ENCODE data around the gene AGPAT2.

The AGPAT2 gene

DNA sequence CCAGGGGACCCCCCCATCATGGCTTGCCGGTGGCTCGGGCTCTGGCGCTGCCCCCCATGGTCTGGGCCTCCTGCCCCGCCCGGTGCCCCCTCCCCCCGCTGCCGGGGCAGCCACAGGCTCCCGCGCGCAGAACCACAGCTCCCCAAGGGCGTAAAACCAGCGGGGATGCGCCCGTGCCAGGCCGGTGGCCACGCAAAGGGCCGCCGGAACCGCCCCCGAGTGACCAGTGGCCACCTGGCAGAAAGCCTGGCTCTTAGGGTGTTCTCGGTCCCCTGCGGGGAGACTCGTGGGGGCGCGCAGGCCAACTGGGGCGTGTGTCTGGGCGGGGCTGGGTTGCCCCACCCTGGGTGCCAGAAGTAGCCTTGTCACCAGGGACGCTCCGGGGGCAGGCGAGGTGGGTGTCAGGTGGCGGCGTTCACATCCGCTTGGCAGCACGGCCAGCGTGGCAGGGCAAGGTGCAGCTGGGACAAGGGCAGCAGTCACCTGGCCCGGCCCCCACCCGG lies 515 bp upstream of the AGPAT2 start:
- DNase-seq (ENCODE audit: low read depth in 2 of 2), result no peak

DNA sequence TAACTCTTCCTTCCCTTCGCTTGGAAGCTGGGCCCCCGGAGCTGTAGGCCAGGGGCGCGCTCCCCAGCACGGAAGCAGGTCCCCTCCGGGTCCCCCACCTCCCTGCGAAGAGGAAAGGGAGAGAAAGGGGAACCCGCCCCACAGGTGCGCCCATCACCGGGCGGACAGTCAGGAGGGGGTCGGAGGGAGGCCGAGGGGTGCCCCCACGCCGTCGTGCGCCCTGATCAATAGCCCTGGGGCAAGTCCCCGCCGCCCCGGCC lies 793 bp downstream of the AGPAT2 start:
- no peak for DNase-seq (ENCODE audit: low read depth in 2 of 2)

DNA sequence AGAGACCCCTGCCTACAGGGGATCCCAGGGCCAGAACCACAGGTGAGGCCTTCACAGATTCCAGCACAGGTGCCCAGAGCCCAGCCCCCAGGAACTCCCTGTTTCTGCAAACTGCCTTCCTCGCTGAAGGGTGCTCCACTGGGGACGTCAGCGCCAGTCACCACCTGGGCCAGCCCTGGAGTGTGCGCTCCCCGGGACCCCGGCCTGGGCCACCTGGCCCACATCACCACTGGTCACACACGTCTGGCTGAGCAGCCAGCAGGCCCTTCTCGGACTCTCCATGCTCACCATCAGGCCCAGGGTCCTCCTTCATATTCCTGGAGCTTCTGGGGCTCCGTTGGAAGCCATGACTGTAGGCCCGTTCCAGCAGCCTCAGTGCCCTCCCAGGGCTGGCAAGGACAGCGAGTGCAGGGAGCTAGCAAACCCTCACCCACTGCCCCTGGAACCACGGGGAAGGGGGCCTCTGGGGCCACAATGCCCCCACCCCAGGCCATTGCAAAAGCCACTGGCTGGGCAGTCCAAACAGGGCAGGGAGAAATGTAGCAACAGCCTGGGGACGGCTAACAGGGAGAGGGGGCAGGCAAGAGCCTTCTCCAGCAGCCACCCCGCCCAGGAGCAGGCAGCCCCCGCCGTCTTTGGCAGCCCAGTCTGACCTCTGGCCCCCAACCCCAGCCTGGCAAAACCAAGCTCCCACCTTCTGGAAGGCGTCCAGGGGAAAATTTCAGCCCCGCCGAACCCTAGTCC lies 1.3 kb downstream of the AGPAT2 start:
- DNase-seq (ENCODE audit: low read depth in 2 of 2), result no peak

DNA sequence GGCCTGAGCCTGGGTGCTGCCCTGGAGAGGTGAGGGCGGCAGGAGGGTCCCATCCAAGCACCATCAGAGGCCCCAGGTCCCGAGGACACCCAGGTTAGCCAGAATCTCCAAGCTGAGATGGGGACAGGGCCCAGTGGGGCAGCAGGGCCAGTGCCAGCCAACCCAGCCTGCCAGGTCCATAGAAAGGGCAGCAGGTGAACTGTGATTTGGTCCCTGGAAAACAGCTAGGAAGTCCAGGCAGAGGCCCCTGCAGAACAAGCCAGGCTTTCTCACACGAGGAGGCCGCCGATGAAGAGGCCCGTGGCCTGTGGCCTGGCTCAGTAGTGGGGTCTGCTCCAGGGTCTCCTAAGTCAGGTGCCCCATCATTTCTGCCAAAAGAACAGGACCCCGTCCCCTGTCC lies 2.0 kb downstream of the AGPAT2 start:
- no peak for DNase-seq (ENCODE audit: low read depth in 2 of 2)

DNA sequence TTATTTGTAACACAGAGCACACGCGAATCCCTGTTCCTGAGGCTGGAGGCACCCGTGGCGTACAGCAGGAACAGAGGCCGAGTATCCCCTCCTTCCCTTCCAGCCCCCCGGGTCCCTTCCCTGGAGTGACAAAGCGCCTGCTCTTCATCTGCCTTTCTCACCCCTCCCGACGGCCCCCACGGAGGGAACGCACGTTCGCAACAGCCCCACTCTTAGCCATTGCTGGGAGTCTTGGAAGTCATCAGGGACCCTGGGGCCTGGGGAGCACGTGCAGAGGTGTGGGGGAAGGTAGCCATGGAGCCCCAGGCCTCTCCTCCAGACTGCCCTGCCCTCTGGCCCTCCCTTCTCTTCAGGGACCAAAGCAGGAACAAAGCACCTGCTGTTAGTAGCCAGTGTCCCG lies 2.5 kb downstream of the AGPAT2 start:
- no peak for DNase-seq (ENCODE audit: low read depth in 2 of 2)

DNA sequence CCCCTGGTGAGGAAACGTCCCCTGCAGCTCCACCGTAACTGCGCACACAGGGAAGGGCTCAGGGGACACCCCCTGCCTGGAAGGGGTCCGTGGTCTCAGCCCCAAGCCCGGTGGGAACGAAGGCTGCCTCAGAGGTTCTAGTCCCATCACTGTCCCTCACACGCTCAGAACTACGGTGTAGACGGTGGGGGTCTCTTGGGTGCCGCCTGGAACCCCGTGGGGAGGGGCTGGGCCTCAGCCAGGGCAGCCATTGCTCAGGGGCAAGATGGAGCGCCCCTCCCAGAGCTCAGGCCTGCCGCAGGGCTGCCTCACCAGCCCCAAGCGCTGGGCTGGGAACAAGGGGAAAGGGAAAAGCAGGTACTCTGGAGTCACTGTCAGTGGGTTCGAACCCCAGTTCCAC lies 2.9 kb downstream of the AGPAT2 start:
- no peak for DNase-seq (ENCODE audit: low read depth in 2 of 2)

DNA sequence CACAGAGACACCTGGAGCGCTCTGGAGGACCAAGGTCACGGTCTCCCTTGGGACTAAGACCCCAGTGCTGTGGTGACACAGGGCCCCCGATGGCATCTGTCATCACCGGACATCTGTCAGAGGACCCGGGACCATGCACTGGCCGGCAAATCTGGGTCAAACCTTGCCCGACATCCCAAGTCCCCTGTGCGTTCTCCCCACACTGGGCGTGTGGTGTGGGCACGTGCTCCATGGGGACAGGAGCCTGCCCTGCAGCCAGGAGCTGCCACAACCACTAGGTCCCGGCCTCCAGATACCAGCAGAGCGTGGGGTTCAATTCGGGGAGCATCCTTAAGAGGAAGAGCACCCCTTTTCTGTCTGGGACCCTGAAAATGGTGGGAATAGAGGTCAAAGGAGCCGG lies 3.5 kb downstream of the AGPAT2 start:
- DNase-seq (ENCODE audit: low read depth in 2 of 2), result no peak

DNA sequence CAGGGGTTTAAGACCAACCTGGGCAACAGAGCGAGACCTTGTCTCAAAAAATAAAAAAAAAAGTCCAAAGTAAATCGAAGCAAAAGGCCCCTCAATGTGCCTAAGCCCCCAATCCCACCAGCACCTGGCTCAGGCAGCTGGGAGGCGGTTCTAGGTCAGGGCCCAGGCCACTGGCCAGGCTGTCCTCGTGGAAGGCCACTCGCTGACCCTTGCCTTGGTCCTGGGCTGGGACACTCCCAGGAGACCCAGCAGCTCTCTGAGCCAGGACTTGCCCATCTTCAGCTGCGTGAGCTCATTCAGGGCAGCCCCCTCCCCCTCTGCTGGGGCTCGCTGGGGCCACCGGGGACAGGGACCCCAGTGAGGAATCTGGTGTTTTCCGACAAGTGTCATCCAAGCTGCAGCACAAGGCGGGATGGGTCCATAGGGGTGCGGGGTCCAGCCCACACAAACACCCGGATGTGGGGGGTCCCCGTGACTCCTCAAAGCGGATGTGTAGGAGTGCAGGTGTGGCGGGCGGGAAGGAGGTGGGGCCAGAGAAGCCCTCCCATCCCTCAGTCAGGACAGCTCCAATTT lies 4.0 kb downstream of the AGPAT2 start:
- no peak for DNase-seq (ENCODE audit: low read depth in 2 of 2)

DNA sequence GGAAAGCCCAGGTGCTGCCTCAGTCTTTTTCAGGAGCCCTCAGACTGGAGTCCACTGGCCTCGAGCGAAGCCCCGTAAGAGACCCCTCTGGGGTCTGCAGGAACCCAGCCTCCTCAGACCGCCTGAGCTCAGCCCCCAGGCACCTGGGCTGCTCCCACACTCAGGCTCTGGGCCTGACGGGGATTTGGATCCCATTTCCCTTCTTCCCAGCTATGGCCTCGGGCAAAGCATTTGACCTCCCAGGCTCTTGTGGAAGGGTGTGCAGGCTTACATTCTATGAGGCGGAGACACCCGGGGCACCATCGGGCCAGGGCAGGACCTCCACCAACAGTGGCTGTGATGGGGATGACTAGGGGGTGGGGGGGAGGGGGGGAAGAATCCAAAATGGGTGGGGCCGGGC lies 4.5 kb downstream of the AGPAT2 start:
- no peak for DNase-seq (ENCODE audit: low read depth in 2 of 2)

DNA sequence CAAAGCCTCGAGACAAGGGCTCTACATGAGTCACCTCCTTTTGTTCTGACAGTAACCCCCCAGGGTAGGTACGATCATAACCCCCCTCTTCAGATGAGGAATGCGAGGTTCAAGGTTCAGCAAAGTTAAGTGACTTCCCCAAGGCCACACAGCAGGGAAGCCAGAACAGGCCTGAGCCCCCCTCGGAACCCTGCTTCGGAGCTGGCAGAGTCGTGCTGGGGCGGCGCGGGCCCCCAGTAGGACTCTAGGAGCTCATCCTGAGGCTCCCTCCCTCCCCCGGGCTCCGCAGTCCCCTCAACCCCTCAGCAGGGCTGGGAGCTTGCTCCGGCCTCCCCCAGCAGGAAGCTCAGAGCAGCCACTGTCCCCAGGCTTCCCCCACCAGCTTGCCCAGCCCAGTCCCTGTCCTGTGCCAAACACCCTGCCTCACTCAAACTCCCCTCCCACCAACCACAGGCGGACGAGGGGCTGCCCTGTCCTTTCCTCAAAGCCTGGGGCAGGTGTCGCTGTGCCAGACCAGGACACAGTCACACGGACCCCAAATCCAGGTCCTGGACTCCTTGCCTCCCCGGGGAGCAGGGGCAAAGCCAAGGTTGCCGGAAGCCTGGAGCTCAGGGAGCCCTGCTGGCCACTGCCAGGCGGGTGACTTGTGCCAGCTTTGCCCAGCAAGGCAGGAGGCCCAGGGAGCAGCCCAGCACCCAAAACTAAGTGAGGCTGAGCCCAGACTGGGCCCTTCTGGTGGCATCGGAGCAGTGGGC lies 5.1 kb downstream of the AGPAT2 start:
- no peak for DNase-seq (ENCODE audit: low read depth in 2 of 2)

DNA sequence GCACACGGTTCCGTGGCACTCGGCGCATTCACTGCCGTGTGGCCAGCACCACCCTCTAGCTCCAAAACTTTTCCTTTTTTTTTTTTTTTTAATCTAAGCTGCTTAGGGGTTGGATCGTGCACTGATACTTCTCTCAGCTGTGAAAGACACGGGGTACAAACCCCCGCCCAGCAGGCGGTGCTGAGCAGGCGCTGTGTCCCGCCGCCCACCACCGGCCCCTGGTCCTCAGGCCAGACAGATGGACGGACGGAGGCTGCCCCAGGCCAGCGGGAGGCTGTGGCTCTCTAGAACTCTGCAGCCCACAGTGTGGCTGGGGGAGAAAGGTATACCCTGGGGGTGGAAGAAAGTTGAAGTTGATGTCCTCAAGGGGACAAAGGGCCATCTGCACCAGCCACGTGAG lies 6.2 kb downstream of the AGPAT2 start:
- DNase-seq (ENCODE audit: low read depth in 2 of 2), result no peak

DNA sequence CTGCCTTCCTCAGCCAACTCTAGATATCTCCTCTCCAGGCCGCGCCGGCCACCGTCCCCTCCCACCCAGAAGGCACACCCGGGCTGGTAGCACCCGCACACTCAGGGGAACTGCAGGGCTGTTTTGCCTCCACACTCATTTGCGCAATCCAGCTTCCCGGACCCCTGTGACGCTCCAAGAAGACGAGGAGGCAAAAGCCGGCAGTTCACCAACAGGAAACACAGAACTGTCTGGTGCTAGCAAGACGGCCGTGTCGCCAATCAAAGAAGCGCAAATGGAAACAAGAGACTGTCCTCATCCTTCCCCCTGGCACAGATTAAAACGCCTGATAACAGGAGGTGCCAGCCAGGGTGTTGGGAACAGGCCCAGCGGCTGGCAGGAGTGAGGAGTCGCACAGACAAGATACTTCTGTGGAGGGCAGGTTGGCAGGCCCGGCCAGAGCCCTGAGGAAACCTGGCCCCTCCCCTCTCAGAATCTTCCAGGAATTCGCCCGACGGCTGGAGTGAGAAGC lies 7.8 kb downstream of the AGPAT2 start:
- no peak for DNase-seq (ENCODE audit: low read depth in 2 of 2)

DNA sequence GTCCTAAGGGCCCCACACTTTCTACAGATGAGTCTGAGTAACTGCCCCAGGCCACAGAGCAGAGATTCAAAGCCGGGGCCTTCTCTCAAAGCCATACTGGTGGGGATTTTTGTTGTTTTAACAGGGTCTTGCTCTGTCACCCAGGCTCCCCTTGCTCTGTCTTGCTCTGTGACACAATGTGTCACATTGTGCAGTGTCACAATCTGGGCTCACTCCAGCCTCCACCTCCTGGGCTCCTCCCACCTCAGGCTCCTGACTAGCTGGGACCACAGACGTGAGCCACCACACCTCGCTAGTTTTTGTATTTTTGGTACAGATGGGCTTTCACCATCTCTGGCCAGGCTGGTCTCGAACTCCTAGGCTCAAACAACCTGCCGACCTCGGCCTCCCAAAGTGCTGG lies 8.6 kb downstream of the AGPAT2 start:
- no peak for DNase-seq (ENCODE audit: low read depth in 2 of 2)

DNA sequence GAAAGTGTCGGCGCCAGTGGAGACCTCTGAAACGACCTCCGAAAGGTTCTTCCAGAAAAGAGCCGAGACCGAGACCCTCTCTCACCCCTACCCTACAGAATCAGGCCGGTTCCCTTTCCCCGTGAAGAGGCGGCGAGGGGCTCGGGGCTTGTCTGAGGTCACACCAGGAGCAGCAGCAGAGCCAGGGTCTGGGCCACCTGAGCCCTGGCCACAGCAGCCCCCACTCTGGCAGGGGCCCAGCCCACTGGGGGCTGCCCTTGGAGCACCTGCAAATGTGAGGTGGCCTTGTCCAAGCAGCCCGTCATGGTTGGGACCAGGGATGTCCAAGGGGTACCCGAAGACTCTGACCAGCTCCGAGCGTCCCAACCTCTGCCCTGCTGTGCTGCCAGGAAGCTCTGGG lies 9.2 kb downstream of the AGPAT2 start:
- DNase-seq (ENCODE audit: low read depth in 2 of 2), result no peak

DNA sequence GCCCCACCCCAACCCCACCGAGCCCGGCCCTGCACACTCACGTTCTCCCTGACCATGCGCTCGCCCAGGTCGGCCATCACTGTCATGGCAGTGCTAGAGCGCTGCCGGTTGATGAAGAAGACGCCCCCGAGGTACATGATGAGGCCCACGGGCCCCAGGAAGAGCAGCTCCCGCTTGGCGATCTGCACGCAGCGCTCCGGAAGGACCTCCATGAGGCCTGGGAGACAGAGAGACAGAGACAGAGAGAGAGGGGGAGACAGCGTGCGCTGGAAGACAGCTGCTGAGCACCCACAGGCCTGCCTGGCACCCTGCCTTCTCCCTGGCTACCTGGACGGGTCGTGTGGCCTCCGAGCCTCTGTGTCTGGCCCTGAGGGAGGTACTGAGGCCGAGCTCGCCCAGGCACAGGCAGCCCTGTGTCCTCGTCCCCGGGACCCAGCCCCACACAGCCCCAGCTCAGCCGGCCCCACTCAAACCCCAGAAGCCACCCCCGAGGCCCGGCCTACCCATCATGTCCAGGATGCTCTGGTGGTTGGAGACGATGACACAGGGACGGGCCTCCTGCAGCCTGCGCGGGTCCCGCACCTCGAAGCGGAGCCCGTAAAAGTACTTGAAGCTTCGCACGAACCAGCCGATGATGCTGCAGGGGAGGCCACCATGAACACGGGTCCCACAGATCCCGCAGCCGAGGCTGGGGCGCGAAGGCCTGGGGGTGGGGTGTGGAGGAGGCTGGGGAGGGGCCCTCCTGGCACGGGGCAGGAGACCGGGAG lies 10.2 kb downstream of the AGPAT2 start:
- no peak for DNase-seq (ENCODE audit: low read depth in 2 of 2)

DNA sequence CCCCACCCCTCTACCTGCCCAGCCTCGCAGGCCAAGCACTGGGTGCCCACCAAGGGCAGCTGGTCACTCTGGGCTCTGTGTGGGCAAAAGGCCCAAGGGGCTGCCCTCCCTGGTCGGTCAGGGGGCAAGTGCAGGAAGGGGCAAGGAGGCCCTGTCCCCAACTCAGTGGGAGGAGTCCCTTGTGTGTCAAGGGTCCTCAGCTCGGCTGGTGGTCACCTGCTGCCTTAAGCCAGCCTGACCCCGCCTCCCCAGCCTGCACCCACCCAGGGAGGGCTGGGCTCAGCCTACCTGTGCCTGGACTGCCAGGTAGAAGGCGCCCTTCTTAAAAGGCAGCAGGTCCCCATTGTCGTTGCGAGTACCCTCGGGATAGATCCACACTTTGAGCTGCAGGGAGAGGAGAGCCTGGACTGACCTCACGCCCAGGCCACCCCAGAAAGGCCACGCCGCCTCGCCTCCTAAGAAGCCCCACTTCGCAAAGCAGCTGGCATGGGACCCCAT lies 10.9 kb downstream of the AGPAT2 start:
- no peak for DNase-seq (ENCODE audit: low read depth in 2 of 2)

DNA sequence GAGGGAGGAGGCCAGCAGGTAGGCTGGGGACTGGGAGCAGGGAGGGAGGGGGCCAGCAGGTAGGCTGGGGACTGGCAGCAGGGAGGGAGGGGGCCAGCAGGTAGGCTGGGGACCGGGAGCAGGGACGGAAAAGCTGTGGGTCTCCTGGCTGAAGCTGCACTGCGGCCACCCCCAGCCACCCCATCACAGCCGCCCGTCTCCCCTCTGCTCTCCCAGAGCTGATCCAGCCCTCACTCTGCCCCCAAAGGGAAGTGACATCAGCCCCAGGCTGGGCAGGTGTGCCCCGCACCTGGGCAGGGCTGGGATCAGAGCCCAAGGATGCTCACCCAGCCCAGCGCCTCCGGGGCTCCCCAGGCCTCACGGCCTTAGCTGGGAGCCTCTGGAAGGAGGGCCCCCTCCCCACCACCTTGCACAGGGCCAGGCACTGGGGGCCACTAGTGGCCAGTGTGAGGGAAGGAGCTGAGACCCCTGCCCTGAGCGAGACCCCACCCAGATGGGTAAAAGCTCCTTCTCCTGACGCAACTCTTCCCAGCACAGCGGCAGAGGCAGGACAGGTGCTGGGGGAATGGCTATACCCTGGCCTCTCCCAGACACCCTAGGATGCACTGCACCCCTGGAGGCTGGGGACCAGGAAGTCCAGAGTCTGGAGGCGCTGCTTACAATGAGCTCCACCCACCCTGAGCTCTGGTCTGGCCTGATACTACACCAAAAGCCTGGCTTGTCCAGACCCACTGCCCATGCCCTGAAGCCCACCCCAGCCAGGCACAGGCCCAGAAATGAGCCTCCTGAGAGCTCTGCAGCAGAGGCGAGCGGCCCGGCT lies 11.6 kb downstream of the AGPAT2 start:
- DNase-seq (ENCODE audit: low read depth in 2 of 2), result no peak

DNA sequence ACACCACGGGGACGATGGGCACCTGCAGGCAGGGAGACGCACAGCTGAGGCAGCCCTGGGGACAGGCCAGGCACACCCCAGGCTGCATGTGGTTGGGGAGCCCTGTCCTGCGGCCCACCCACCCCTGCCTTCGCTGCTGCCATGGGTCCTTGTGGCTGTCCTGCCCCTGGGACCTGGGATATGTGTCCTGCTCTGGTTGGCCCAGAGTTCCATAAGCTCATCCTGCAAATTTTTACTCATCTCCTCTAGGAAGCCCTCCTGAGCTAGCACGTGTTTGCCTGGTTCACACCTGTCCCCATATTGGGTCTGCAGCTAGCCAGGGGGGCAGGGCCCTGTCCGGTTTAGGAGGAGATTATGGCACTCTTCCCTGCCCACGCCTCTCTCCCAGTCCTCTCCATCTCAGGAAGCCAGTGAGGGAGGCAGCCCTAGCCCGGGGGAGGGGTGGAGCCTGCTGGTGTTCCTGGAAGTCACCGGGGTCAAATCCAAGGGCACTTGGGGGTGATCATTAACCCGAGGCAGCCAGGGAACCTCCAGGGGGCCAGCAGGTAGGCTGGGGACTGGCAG lies 12.4 kb downstream of the AGPAT2 start:
- no peak for DNase-seq (ENCODE audit: low read depth in 2 of 2)

DNA sequence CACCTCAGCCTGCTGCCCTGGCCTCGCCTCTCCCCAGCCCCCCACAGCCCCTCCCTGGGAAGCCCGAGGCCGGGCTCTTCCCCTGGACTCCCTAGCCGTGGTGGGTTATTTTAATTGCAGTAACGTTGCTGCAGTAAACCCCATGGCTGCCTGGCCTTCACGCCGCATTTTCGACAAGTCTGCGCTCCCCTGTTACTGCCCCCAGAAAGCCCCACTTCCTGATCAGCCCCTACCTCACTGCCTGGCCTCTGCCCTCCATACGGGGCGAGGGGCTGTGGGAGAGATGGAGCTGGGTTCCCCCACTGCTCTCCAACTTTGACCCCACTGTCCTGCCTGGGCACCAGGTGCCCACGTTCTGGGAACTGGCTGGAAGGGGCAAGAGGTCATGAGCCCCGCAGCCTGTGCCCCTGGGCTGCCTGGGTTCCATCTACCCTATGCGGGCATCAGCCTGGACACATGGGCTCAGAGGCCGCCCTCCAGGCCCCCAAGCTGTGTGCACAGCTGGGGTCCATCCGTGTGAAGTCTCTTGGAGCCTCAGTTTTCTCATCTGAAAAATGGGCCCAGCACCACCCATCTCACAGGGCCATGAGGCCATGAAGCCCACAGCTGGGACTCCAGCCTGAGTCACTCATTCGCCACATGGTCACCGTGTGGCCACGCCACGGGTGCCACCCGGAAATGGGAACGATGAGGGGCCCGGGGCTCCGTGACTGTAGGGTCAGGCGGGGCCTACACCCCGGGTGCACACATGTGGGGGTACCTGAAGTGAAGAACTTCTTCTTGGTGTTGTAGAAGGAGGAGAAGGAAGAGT lies 13.1 kb downstream of the AGPAT2 start:
- DNase-seq (ENCODE audit: low read depth in 2 of 2), result no peak

Measured in fibroblast of skin of left quadriceps (primary cell).